Transverse colon (tissue), 4 donors: Measurements from ENCODE around the gene UTP11. TPM values are rescaled to one million over a fixed set of nuclear protein-coding genes. Genes with fewer than 3 reads are reported as not detected.

ENCODE experiments used
- DNase-seq: peaks from one replicate; pipeline ENCODE4 v3.0.0-alpha.2; 2019
- H3K27ac ChIP-seq, 4 donors: fragments of 200-600 bp; sonication (generic); 2 replicates each; pipeline ENCODE4 v1.5.1; 2016 to 2018; ENCODE audit warnings: inconsistent platforms in 4 of 4
- H3K27me3 ChIP-seq: fragments of 200-600 bp; sonication (generic); 2 replicates; pipeline ENCODE4 v1.5.1; 2017; ENCODE audit warnings: inconsistent platforms
- H3K36me3 ChIP-seq, 4 donors: fragments of 200-600 bp; sonication (generic); 2 replicates each; pipeline ENCODE4 v1.5.1; 2017 to 2019; ENCODE audit warnings: inconsistent platforms in 4 of 4
- H3K4me1 ChIP-seq, 4 donors: fragments of 200-600 bp; sonication (generic); 2 replicates each; pipeline ENCODE4 v1.5.1; 2017 to 2020; ENCODE audit warnings: inconsistent platforms in 4 of 4
- H3K4me3 ChIP-seq, 4 donors: fragments of 200-600 bp; sonication (generic); 1 replicate in 1 of 4; 2 replicates in 3 of 4; pipeline versions ENCODE4 v1.5.1 to v1.6.1; 2017 to 2019; ENCODE audit warnings: inconsistent platforms in 4 of 4
- H3K9me3 ChIP-seq, 2 donors: fragments of 200-600 bp; sonication (generic); 2 replicates each; pipeline ENCODE4 v1.5.1; 2017 to 2019; ENCODE audit warnings: inconsistent platforms in 2 of 2
- EP300 ChIP-seq: sonication (generic); formaldehyde crosslinking; IDR thresholded peaks from one replicate; pipeline ENCODE4 v1.6.1; 2017; ENCODE audit warnings: antibody characterized with exemption, low read depth
- POLR2A ChIP-seq: fragments of 450-650 bp; IDR thresholded peaks from one replicate; pipeline ENCODE4 v1.6.1; 2016; ENCODE audit warnings: antibody characterized with exemption, mild to moderate bottlenecking, moderate library complexity
- POLR2AphosphoS5 ChIP-seq, 3 donors: sonication (generic); formaldehyde crosslinking; IDR thresholded peaks; one replicate each; pipeline ENCODE4 v1.6.1; 2016; ENCODE audit warnings: antibody characterized with exemption in 3 of 3
- WGBS, 2 donors: methylation state at CpG; one replicate each; pipeline ENCODE4 v1.1.5; 2018; ENCODE audit warnings: low coverage in 1 of 2; 5-methylcytosine and 5-hydroxymethylcytosine counted together
- in situ Hi-C, 4 donors: fragments of 200-750 bp; cut with MboI; loops; one replicate each; pipeline versions ENCODE4 v1.15.0 to v1.15.1; 2017; ENCODE audit warnings: low sequenced_read_pairs in 3 of 4, low pct_ligation_motif_present in 1 of 4, low pct_unique_long_range_greater_than_20kb in 1 of 4
- intact Hi-C: fragments of 100-400 bp; cut with DNase I; formaldehyde crosslinking; loops from one replicate; pipeline ENCODE4 v1.15.1; 2023; ENCODE audit warnings: low total_unique reads
- total RNA-seq, 4 donors: library from RNA; depleted of rRNA; stranded (reverse); fragments of >200 nt; gene quantifications; one replicate each; pipeline ENCODE4 v1.1.0, GENCODE V29; 2016
- TF ChIP-seq, protein P1 (sequence below), 5 experiments: fragments of 200-600 bp in 3 of 5; fragments of 450-650 bp in 2 of 5; sonication (generic) in 3 of 5; IDR thresholded peaks; 1 replicate in 2 of 5; 2 replicates in 3 of 5; pipeline ENCODE4 v1.5.1; 2016 to 2017; ENCODE audit warnings: antibody characterized with exemption in 5 of 5, inconsistent platforms in 3 of 5, mild to moderate bottlenecking in 2 of 5, moderate library complexity in 1 of 5

UTP11 gene
- total RNA-seq, 4 donors from 2014 or later = 3.2 to 22.2 (median 15.3) TPM

DNA sequence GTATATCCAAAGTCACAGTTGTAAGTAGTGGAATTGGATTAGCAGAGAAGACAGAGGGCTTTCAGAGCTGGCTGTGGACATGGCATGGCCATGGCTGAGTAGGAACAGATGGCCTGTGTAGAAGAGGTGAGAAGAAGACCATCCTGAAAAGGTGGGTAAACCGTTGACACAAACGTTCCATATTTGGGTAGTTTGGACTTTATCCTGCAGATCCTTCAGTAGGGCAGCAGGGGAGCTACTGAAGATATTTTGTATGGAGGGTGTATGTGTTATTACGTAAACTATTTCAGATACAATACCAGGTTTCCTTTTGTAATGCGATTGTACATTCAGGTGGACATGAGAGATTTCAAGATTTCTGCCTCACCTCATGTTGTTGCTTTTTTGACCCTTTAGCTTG, 1.6 kb downstream of the UTP11 start:
- no peak for TF ChIP-seq EP300
- TF ChIP-seq POLR2A = no peak
- TF ChIP-seq POLR2AphosphoS5 (IDR thresholded peaks at IDR 0.05) = no peak
- TF ChIP-seq, protein P1, sequence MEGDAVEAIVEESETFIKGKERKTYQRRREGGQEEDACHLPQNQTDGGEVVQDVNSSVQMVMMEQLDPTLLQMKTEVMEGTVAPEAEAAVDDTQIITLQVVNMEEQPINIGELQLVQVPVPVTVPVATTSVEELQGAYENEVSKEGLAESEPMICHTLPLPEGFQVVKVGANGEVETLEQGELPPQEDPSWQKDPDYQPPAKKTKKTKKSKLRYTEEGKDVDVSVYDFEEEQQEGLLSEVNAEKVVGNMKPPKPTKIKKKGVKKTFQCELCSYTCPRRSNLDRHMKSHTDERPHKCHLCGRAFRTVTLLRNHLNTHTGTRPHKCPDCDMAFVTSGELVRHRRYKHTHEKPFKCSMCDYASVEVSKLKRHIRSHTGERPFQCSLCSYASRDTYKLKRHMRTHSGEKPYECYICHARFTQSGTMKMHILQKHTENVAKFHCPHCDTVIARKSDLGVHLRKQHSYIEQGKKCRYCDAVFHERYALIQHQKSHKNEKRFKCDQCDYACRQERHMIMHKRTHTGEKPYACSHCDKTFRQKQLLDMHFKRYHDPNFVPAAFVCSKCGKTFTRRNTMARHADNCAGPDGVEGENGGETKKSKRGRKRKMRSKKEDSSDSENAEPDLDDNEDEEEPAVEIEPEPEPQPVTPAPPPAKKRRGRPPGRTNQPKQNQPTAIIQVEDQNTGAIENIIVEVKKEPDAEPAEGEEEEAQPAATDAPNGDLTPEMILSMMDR (IDR thresholded peaks at IDR 0.05) = no peak
- in situ Hi-C loops = no loop called here
- Histone ChIP-seq H3K4me1 (peaks cover 6 to 44% (median 28%) of the 10 kb centered on the region in 4 donors), H3K9me3 (no peaks in the 10 kb centered on the region), H3K36me3 (peaks cover 0 to 21% (median 6%) of the 10 kb centered on the region in 4 donors), H3K27ac (peak overlapping the region in 3 of 4 donors; percentile 92 to 96 (median 96)), H3K4me3 (no peak overlapping the region), H3K27me3 (no peaks in the 10 kb centered on the region)
- DNase-seq = no peak
- 55 to 60% methylated on average over 1 to 4 of the region's 4 CpGs for WGBS, 2 donors
- intact Hi-C loops = no loop called here

DNA sequence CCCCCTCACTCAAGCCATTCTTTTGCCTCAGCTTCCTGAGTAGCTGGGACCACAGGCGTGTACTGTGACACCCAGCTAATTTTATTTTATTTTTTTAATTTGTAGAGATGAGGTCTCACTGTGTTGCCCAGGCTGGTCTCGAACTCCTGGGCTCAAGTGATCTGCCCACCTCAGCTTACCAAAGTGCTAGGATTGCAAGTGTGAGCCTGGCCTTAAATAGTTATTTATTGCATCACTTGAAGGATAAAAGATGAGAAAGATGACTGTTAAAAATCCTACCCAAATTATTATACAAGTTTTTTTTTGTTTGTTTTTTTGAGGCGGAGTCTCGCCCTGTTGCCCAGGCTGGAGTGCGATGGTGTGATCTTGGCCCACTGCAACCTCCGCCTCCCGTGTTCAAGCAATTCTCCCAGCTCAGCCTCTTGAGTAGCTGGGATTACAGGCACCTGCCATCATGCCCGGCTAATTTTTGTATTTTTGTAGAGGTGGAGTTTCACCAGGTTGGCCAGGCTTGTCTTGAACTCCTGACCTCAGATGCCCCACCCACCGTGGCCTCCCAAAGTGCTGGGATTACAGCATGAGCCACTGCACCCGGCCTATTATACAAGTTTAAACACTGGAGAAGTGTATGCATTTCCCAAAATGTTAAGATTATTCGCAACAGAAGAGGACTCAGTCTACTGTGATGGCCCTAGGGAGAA, 2.3 kb downstream of the UTP11 start:
- Histone ChIP-seq H3K27ac (peak overlapping the region; percentile 40 to 96 (median 81)), H3K36me3 (peaks cover 0 to 28% (median 10%) of the 10 kb centered on the region in 4 donors), H3K9me3 (no peaks in the 10 kb centered on the region), H3K4me3 (no peak overlapping the region), H3K4me1 (peaks cover 6 to 44% (median 28%) of the 10 kb centered on the region in 4 donors), H3K27me3 (no peaks in the 10 kb centered on the region)
- 70 to 80% methylated on average over 4 to 11 of the region's 11 CpGs for WGBS, 2 donors
- intact Hi-C loops (no loop called here), in situ Hi-C loops (no loop called here)
- no peak for DNase-seq
- TF ChIP-seq, protein P1 (IDR thresholded peaks at IDR 0.05) = no peak
- TF ChIP-seq POLR2AphosphoS5 (IDR thresholded peaks at IDR 0.05) (no peak), POLR2A (no peak), EP300 (no peak)

DNA sequence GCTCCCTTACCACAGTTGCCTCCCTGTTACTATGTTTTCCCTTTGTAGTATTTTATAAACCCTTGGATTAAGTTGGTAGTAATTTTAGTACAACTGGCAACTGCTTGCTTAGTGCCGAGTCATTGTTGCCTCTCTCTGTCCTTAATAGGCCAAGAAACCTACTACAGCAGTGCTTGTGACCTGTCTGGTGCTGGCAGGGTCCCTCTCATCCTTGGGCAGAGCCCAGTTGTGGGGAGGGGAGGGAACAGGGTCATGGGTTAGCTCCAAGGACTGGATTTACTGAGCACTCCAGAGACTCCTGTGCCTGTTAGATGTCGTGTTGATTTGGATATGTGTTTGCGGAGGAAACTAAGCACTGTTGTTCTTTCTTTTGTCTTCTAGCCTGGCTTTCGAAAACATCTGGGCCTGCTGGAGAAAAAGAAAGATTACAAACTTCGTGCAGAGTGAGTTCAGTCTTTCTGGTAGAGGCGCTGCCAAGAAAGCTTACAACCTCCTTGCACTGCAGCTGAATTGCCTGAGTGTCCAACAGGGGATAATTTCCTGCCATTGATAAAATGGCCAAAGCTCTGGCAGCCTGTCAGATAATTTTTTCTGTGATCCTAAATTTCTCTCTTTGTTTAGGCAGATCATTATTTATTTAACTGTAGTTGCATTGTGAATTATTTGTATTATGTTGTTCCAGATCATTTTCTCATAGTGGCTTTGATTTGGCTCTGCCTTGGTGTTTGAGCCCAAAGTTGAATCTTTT, 3.6 kb downstream of the UTP11 start:
- 51 to 65% methylated on average over 5 to 6 of the region's 6 CpGs for WGBS, 2 donors
- TF ChIP-seq POLR2AphosphoS5 (IDR thresholded peaks at IDR 0.05) (peak in 1 of 3 donors; percentile 5), EP300 (no peak)
- Histone ChIP-seq H3K27me3 (no peaks in the 10 kb centered on the region), H3K4me1 (peaks cover 6 to 44% (median 28%) of the 10 kb centered on the region in 4 donors), H3K27ac (peak overlapping the region; percentile 36 to 96 (median 68)), H3K4me3 (no peak overlapping the region), H3K9me3 (no peaks in the 10 kb centered on the region), H3K36me3 (peaks cover 0 to 41% (median 15%) of the 10 kb centered on the region in 4 donors)
- in situ Hi-C loops (no loop called here), intact Hi-C loops (no loop called here)
- no peak for DNase-seq

DNA sequence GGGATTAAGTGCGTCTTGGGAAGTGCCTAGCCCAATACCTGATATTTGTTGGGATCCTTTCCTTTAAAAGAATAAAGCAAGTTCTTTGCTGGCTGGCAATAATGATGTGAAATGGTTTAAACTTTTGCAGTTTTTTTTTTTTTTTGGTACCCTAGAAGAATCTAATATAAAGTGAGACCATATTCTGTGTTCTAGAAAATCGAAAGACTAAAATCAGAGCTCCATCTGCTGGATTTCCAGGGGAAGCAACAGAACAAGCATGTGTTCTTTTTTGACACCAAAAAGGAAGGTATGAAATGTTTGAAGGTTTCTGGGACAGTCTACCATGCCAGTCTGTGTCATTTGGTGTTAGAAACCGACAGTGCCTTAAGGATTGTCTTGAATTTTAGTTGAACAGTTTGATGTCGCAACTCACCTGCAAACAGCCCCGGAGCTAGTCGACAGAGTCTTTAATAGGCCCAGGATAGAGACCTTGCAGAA, 6.4 kb downstream of the UTP11 start:
- Histone ChIP-seq H3K27me3 (no peaks in the 10 kb centered on the region), H3K4me1 (peaks cover 1 to 32% (median 15%) of the 10 kb centered on the region in 4 donors), H3K36me3 (peaks cover 0 to 68% (median 26%) of the 10 kb centered on the region in 4 donors), H3K9me3 (no peaks in the 10 kb centered on the region), H3K27ac (peak overlapping the region in 1 of 4 donors; percentile 7), H3K4me3 (no peak overlapping the region)
- TF ChIP-seq, protein P1 (IDR thresholded peaks at IDR 0.05) = peak; percentile 29 to 52 (median 38)
- no peak for TF ChIP-seq POLR2AphosphoS5 (IDR thresholded peaks at IDR 0.05)
- 71 to 75% methylated on average over 6 of the region's 6 CpGs for WGBS, 2 donors
- intact Hi-C loops (loop anchor here (2.0 kb wide), 1 partner anchor 28 kb away; the partner anchor contains the start of gene SF3A3), in situ Hi-C loops (no loop called here)
- no peak for DNase-seq
